Heart left ventricle (tissue), 16 donors: ENCODE results near the gene ISOC2. TPM values are rescaled to one million over a fixed set of nuclear protein-coding genes. Genes with fewer than 3 reads are reported as not detected.

Experiments used
- ATAC-seq, 4 donors: fragments of 200-7000 bp; cut with Tn5 transposase; one replicate each; pipeline ENCODE4 v1.9.1; 2020 to 2022; ENCODE audit warnings: moderate library complexity in 4 of 4, mild to moderate bottlenecking in 3 of 4, moderate number of reproducible peaks in 1 of 4
- DNase-seq, 5 donors: peaks; one replicate each; pipeline ENCODE4 v3.0.0-alpha.2; 2020
- H3K27ac ChIP-seq, 12 donors: fragments of 200-600 bp; sonication (generic) in 4 of 12; one replicate each; pipeline versions ENCODE4 v1.5.0 to v1.8.0; 2016 to 2022; ENCODE audit warnings: mild to moderate bottlenecking in 2 of 12
- H3K27me3 ChIP-seq, 9 donors: fragments of 200-600 bp; sonication (generic) in 2 of 9; one replicate each; pipeline versions ENCODE4 v1.5.1 to v1.8.0; 2016 to 2022; ENCODE audit warnings: mild to moderate bottlenecking in 3 of 9
- H3K36me3 ChIP-seq, 9 donors: fragments of 200-600 bp; sonication (generic) in 2 of 9; one replicate each; pipeline versions ENCODE4 v1.5.0 to v1.8.0; 2018 to 2022; ENCODE audit warnings: mild to moderate bottlenecking in 2 of 9
- H3K4me1 ChIP-seq, 12 donors: fragments of 200-600 bp; sonication (generic) in 4 of 12; one replicate each; pipeline versions ENCODE4 v1.5.0 to v1.8.0; 2016 to 2022; ENCODE audit warnings: mild to moderate bottlenecking in 3 of 12
- H3K4me3 ChIP-seq, 12 donors: fragments of 200-600 bp; sonication (generic) in 4 of 12; one replicate each; pipeline versions ENCODE4 v1.5.0 to v1.8.0; 2017 to 2022; ENCODE audit warnings: mild to moderate bottlenecking in 9 of 12, moderate library complexity in 4 of 12
- H3K9me3 ChIP-seq, 12 donors: fragments of 200-600 bp; sonication (generic) in 4 of 12; one replicate each; pipeline versions ENCODE4 v1.5.0 to v1.8.0; 2016 to 2022; ENCODE audit warnings: mild to moderate bottlenecking in 1 of 12
- CTCF ChIP-seq, 12 donors: fragments of 200-600 bp; sonication (generic) in 4 of 12; IDR thresholded peaks; one replicate each; pipeline versions ENCODE4 v1.5.0 to v1.8.0; 2018 to 2022; ENCODE audit warnings: antibody characterized with exemption in 12 of 12, mild to moderate bottlenecking in 5 of 12
- POLR2A ChIP-seq, 2 donors: fragments of 450-650 bp; IDR thresholded peaks; one replicate each; pipeline ENCODE4 v1.6.1; 2017; ENCODE audit warnings: antibody characterized with exemption in 2 of 2, mild to moderate bottlenecking in 2 of 2, moderate library complexity in 2 of 2
- WGBS, 4 donors: extraction: QIAGEN DNeasy Blood & Tissue Kit in 2 of 4; methylation state at CpG; one replicate each; pipeline versions ENCODE4 v1.1.5 to v1.1.7; 2013 to 2018; 5-methylcytosine and 5-hydroxymethylcytosine counted together
- intact Hi-C, 10 donors: fragments of 100-400 bp; cut with DNase I; formaldehyde crosslinking; loops; one replicate each; pipeline versions ENCODE4 v1.11.1 to v1.14.2; 2022
- polyA plus RNA-seq, 2 donors: library from polyadenylated mRNA; stranded (reverse); fragments of 200-250 nt; gene quantifications; one replicate each; pipeline ENCODE4 v1.2.3, GENCODE V29; 2013
- total RNA-seq, 9 donors: library from RNA; depleted of rRNA in 2 of 9; stranded (reverse); fragments of >200 nt in 2 of 9; fragmentation: NEBNext Ultra II Directional in 3 of 9; extraction: Animal tissue kit (Norgen Biotek cat#: 25700) in 3 of 9; gene quantifications; one replicate each; pipeline versions ENCODE4 v1.1.0 to v1.2.4, GENCODE V29; 2016 to 2023
- donor health status: ischemic (EF 13 %, LVEDD 7.1; RV severe dilation, severe dysfunction).
- donor health status: healthy with polysubstance abuse.
- donor health status: DM: no; HTN: yes; CAD: no.
- donor health status: DM: no; HTN: no; CAD: no.
- donor health status: ischemic (EF 25% LVEDD 6.9; RV normal size, moderate dysfunction).
- donor health status: ischemic (EF 25% LVEDD 5.7; RV mildly dilated, moderate dysfunction).
- donor health status: healthy.
- donor health status: DM: yes; HTN: yes; CAD: no.
- donor health status: ischemic (EF 35%, LVEDD 5.7; RV mildly dilated, moderate dysfunction).
- donor health status: nonischemic (EF 11% LVEDD 7.7; RV severe dilation, severe dysfunction).
- donor health status: DM: yes; HTN: yes; CAD: no.
- donor health status: PGD.
- donor health status: ischemic (EF 29% LVEDD 5.4; RV normal size, mild dysfunction).
- donor health status: nonischemic (EF 23%, LVEDD 6.1; RV moderate dilation, normal function).

Gene ISOC2
- total and polyA plus RNA-seq, 11 donors, result 36.9 to 102 (median 51.1) TPM

GRCh38 chr19:55452749-55453346, 8.6 kb downstream of the ISOC2 start:
- 17 to 23% (median 21%) methylated on average over 31 to 34 of the region's 34 CpGs for WGBS, 4 donors
- TF ChIP-seq POLR2A (IDR thresholded peaks at IDR 0.05) (no peak), CTCF (IDR thresholded peaks at IDR 0.05) (peak in 2 of 12 donors; percentile 10 to 22)
- Histone ChIP-seq H3K27me3 (peaks cover 14 to 35% (median 21%) of the 10 kb centered on the region in 9 donors), H3K27ac (no peak overlapping the region), H3K4me1 (peaks cover 0 to 23% (median 11%) of the 10 kb centered on the region in 12 donors), H3K9me3 (no peaks in the 10 kb centered on the region), H3K4me3 (peak overlapping the region in 2 of 12 donors; percentile 21 to 29), H3K36me3 (peaks cover 0 to 16% (median 7%) of the 10 kb centered on the region in 9 donors)
- intact Hi-C loops, result loop anchor here in 1 of 10 donors (10.0 kb wide), 1 partner anchor 308 kb away; the partner anchor contains the start of gene TNNT1
- DNase-seq (peak; percentile 65 to 85 (median 72)), ATAC-seq (peak; percentile 47 to 89 (median 78))

- 3 to 7% (median 5%) methylated on average over 30 to 57 of the region's 57 CpGs for WGBS, 4 donors
- peak overlapping the region in 6 of 12 donors; percentile 6 to 29 (median 11) for H3K4me3 ChIP-seq
- intact Hi-C loops, result loop anchor here in 1 of 10 donors (10.0 kb wide), 1 partner anchor 307 kb away; the partner anchor contains the start of gene TNNT1
Measured at GRCh38 chr19:55451965-55452748, 9.3 kb downstream of the ISOC2 start.

GRCh38 chr19:55451163-55451964, 10.1 kb downstream of the ISOC2 start:
- TF ChIP-seq CTCF (IDR thresholded peaks at IDR 0.05), result no peak
- no peak for TF ChIP-seq POLR2A (IDR thresholded peaks at IDR 0.05)
- intact Hi-C loops, result loop anchor here in 1 of 10 donors (10.0 kb wide), 1 partner anchor 307 kb away; the partner anchor contains the start of gene TNNT1
- Histone ChIP-seq H3K4me3 (peak overlapping the region in 6 of 12 donors; percentile 6 to 22 (median 11)), H3K36me3 (peaks cover 0 to 15% (median 7%) of the 10 kb centered on the region in 9 donors), H3K27ac (no peak overlapping the region), H3K9me3 (no peaks in the 10 kb centered on the region), H3K27me3 (peaks cover 14 to 38% (median 25%) of the 10 kb centered on the region in 9 donors), H3K4me1 (peaks cover 0 to 27% (median 11%) of the 10 kb centered on the region in 12 donors)
- no peak for DNase-seq
- ATAC-seq, result no peak
- 1 to 3% (median 1%) methylated on average over 26 to 79 of the region's 80 CpGs for WGBS, 4 donors

More at GRCh38 chr19:55451965-55452748, 9.3 kb downstream of the ISOC2 start:
- H3K9me3 ChIP-seq, result no peaks in the 10 kb centered on the region
- DNase-seq, result no peak
- no peak overlapping the region for H3K27ac ChIP-seq
- peaks cover 0 to 27% (median 11%) of the 10 kb centered on the region in 12 donors for H3K4me1 ChIP-seq
- TF ChIP-seq POLR2A (IDR thresholded peaks at IDR 0.05) (no peak), CTCF (IDR thresholded peaks at IDR 0.05) (no peak)
- no peak for ATAC-seq
- peaks cover 0 to 16% (median 7%) of the 10 kb centered on the region in 9 donors for H3K36me3 ChIP-seq
- peaks cover 14 to 35% (median 21%) of the 10 kb centered on the region in 9 donors for H3K27me3 ChIP-seq
